ENCODE results near the gene CERT1.

DNA sequence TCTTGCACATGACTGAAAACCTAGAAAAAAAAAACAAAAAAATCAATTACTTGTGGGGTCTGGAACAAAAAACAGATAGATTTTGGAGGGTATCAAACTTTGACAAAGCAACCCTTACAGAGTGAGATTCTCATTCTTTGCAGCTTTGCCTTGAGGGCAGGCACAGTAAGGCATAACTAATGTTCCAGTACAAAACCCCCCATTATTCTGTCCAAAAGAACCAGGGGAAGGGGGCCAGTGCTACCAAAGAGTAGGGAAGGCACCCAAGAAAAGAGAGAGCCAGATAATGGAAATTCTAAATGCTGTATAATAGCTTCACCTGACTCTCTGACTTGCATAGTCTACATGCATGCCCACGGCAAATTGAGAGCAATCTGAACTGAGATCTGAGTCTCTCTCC, 13.2 kb upstream of the CERT1 start:
- TF ChIP-seq POLR2A (IDR thresholded peaks at IDR 0.05) (no peak), POLR2AphosphoS5 (IDR thresholded peaks at IDR 0.05) (no peak)
- TF ChIP-seq, protein P1, sequence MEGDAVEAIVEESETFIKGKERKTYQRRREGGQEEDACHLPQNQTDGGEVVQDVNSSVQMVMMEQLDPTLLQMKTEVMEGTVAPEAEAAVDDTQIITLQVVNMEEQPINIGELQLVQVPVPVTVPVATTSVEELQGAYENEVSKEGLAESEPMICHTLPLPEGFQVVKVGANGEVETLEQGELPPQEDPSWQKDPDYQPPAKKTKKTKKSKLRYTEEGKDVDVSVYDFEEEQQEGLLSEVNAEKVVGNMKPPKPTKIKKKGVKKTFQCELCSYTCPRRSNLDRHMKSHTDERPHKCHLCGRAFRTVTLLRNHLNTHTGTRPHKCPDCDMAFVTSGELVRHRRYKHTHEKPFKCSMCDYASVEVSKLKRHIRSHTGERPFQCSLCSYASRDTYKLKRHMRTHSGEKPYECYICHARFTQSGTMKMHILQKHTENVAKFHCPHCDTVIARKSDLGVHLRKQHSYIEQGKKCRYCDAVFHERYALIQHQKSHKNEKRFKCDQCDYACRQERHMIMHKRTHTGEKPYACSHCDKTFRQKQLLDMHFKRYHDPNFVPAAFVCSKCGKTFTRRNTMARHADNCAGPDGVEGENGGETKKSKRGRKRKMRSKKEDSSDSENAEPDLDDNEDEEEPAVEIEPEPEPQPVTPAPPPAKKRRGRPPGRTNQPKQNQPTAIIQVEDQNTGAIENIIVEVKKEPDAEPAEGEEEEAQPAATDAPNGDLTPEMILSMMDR (IDR thresholded peaks at IDR 0.05): no peak
